Sigmoid colon (tissue), 7 donors: Measurements from ENCODE around the gene DACH1. TPM values are rescaled to one million over a fixed set of nuclear protein-coding genes. Genes with fewer than 3 reads are reported as not detected.

Experiments
- DNase-seq: peaks from one replicate; pipeline ENCODE4 v3.0.0-alpha.2; 2019
- H3K27ac ChIP-seq, 4 donors: fragments of 200-600 bp; sonication (generic); one replicate each; pipeline ENCODE4 v1.5.1; 2016 to 2019; ENCODE audit warnings: mild to moderate bottlenecking in 1 of 4
- H3K27me3 ChIP-seq, 3 donors: fragments of 200-600 bp; sonication (generic); one replicate each; pipeline ENCODE4 v1.5.1; 2019; ENCODE audit warnings: mild to moderate bottlenecking in 1 of 3
- H3K36me3 ChIP-seq, 4 donors: fragments of 200-600 bp; sonication (generic); one replicate each; pipeline ENCODE4 v1.5.1; 2016 to 2019
- H3K4me1 ChIP-seq, 4 donors: fragments of 200-600 bp; sonication (generic); one replicate each; pipeline ENCODE4 v1.5.1; 2017 to 2019
- H3K4me3 ChIP-seq, 4 donors: fragments of 200-600 bp; sonication (generic); one replicate each; pipeline ENCODE4 v1.5.1; 2017 to 2019; ENCODE audit warnings: mild to moderate bottlenecking in 2 of 4, moderate library complexity in 1 of 4
- H3K9me3 ChIP-seq, 4 donors: fragments of 200-600 bp in 3 of 4; sonication (generic) in 3 of 4; one replicate each; pipeline versions ENCODE4 v1.5.1 to v1.6.1; 2013 to 2019
- EP300 ChIP-seq, 4 donors: sonication (generic); formaldehyde crosslinking; IDR thresholded peaks; one replicate each; pipeline ENCODE4 v1.6.1; 2017; ENCODE audit warnings: antibody characterized with exemption in 4 of 4
- POLR2A ChIP-seq, 2 donors: fragments of 450-650 bp; IDR thresholded peaks; one replicate each; pipeline ENCODE4 v1.6.1; 2016; ENCODE audit warnings: antibody characterized with exemption in 2 of 2, mild to moderate bottlenecking in 2 of 2, moderate library complexity in 2 of 2
- POLR2AphosphoS5 ChIP-seq, 4 donors: sonication (generic); formaldehyde crosslinking; IDR thresholded peaks; one replicate each; pipeline ENCODE4 v1.6.1; 2017; ENCODE audit warnings: antibody characterized with exemption in 4 of 4
- WGBS, 2 donors: extraction: QIAGEN DNeasy Blood & Tissue Kit; methylation state at CpG; one replicate each; pipeline ENCODE4 v1.1.7; 2013; 5-methylcytosine and 5-hydroxymethylcytosine counted together
- intact Hi-C: fragments of 100-400 bp; cut with DNase I; formaldehyde crosslinking; loops from one replicate; pipeline ENCODE4 v1.15.1; 2023
- polyA plus RNA-seq, 3 donors: library from polyadenylated mRNA; stranded (reverse); fragments of 200-250 nt; gene quantifications; one replicate each; pipeline ENCODE4 v1.2.3, GENCODE V29; 2013
- total RNA-seq, 4 donors: library from RNA; depleted of rRNA; stranded (reverse); fragments of >200 nt; gene quantifications; one replicate each; pipeline ENCODE4 v1.1.0, GENCODE V29; 2016
- TF ChIP-seq, protein P1 (sequence below), 4 experiments: fragments of 450-650 bp in 3 of 4; fragments of 200-600 bp in 1 of 4; IDR thresholded peaks; one replicate each; pipeline ENCODE4 v1.5.1; 2016 to 2019; ENCODE audit warnings: antibody characterized with exemption in 4 of 4, mild to moderate bottlenecking in 3 of 4, moderate library complexity in 2 of 4
- donor health status: healthy with polysubstance abuse.
- donor health status: Bipolar disorder and iron deficiency.
- donor health status: healthy.

The DACH1 gene
- total and polyA plus RNA-seq, 7 donors, result 0.49 to 1.9 (median 1.6) TPM

DNA sequence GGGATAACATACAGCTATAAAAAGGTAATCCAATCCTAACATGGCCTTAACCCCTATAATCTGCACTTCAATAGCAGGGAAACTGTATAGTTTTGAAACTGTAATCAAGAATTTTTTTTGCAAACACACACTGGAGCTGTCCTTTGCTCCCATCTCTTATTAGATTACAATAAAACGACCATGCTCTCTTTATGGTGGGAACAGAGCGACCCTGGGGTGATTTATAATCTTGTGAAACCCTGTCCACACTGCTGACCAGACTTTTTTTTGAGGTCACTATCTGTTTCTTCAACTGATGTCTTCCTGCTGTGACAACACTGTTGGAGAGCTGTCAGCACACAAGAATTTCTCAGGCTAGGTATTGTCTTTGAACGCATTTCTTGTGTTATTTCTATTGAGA is 35.3 kb downstream of the DACH1 start:
- no peak for DNase-seq
- intact Hi-C loops, result no loop called here
- 38 to 65% methylated on average over 3 of the region's 3 CpGs for WGBS, 2 donors

DNA sequence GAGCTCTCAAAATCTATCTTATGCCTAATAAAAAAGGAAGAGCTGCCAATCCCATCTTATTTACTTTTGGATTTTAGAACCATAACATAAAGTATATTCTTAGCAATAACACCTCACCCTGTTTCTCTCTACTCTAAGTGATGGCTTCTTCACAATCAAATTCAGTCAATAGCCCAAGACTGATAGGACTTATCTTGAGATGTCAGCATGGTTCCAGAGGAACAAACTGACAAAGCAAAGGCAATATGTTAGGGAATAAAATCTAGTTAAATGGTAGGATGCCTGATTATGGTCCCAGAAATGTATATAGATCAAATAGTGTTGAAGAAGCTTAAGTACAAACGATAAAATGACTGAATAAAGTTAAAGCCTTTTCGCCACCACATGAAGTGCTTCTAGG is 36.3 kb downstream of the DACH1 start:
- Histone ChIP-seq H3K27me3 (no peaks in the 10 kb centered on the region), H3K36me3 (no peaks in the 10 kb centered on the region), H3K4me3 (no peak overlapping the region), H3K4me1 (no peaks in the 10 kb centered on the region), H3K9me3 (no peaks in the 10 kb centered on the region), H3K27ac (no peak overlapping the region)
- DNase-seq, result no peak
- intact Hi-C loops, result no loop called here
- WGBS, 2 donors, result 90 to 96% methylated on average over 2 of the region's 2 CpGs
- TF ChIP-seq POLR2A (IDR thresholded peaks at IDR 0.05), result no peak

More for the DNA sequence above, 35.3 kb downstream of the DACH1 start:
- no peak overlapping the region for H3K27ac ChIP-seq
- no peaks in the 10 kb centered on the region for H3K4me1 ChIP-seq
- TF ChIP-seq, protein P1, sequence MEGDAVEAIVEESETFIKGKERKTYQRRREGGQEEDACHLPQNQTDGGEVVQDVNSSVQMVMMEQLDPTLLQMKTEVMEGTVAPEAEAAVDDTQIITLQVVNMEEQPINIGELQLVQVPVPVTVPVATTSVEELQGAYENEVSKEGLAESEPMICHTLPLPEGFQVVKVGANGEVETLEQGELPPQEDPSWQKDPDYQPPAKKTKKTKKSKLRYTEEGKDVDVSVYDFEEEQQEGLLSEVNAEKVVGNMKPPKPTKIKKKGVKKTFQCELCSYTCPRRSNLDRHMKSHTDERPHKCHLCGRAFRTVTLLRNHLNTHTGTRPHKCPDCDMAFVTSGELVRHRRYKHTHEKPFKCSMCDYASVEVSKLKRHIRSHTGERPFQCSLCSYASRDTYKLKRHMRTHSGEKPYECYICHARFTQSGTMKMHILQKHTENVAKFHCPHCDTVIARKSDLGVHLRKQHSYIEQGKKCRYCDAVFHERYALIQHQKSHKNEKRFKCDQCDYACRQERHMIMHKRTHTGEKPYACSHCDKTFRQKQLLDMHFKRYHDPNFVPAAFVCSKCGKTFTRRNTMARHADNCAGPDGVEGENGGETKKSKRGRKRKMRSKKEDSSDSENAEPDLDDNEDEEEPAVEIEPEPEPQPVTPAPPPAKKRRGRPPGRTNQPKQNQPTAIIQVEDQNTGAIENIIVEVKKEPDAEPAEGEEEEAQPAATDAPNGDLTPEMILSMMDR (IDR thresholded peaks at IDR 0.05), result no peak
- no peak for TF ChIP-seq POLR2AphosphoS5 (IDR thresholded peaks at IDR 0.05)
- TF ChIP-seq POLR2A (IDR thresholded peaks at IDR 0.05), result no peak
- no peak for TF ChIP-seq EP300 (IDR thresholded peaks at IDR 0.05)
- H3K4me3 ChIP-seq, result no peak overlapping the region
- H3K36me3 ChIP-seq, result no peaks in the 10 kb centered on the region
- H3K27me3 ChIP-seq, result no peaks in the 10 kb centered on the region
- no peaks in the 10 kb centered on the region for H3K9me3 ChIP-seq

DNA sequence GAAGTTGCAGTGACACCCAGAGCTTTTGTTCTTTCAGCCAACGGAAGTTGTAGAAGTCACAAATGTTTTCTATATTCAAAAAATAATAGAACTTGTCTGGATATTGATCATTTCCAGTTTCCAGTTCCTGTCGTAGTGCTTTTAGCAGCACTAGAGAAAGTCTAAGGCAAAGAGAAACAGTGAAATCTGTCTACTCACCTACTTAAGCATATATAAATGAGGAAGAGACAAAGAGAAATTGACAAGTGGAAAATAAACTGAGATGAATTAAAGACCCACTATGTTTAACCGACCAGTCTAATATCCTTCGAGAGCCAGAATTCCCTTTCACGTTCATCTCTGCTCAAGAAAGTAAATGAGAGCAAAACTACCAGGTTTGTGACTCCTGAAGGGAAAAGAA is 36.7 kb downstream of the DACH1 start:
- H3K4me1 ChIP-seq, result no peaks in the 10 kb centered on the region
- no peaks in the 10 kb centered on the region for H3K27me3 ChIP-seq
- no peak overlapping the region for H3K4me3 ChIP-seq
- WGBS, 2 donors, result 61 to 91% methylated on average over 5 of the region's 5 CpGs
- DNase-seq, result no peak
- H3K27ac ChIP-seq, result no peak overlapping the region
- no peaks in the 10 kb centered on the region for H3K9me3 ChIP-seq
- intact Hi-C loops, result no loop called here
- H3K36me3 ChIP-seq, result no peaks in the 10 kb centered on the region
- TF ChIP-seq, protein P1 (IDR thresholded peaks at IDR 0.05), result no peak

DNA sequence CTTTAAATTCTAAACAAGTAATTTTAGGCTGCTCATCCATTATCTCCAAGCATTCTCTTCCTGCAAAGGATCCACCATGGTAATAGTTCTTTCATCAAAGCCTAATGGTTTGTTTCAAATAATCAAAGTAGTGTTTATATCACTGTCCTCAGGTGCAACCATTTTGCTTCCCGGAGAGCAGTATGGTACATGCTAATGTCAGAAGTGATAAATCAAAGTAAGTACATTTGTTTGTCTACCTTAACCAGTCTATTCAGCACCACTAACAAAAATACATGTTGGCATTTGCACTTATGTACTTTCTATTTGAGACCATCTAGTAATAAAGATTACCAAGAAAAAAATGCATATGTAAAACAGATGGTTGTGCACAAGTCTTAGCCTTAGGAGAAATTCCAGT is 37.5 kb downstream of the DACH1 start:
- intact Hi-C loops, result no loop called here
- no peak for TF ChIP-seq POLR2A (IDR thresholded peaks at IDR 0.05)
- no peak for TF ChIP-seq EP300 (IDR thresholded peaks at IDR 0.05)
- no peak for TF ChIP-seq POLR2AphosphoS5 (IDR thresholded peaks at IDR 0.05)
- TF ChIP-seq, protein P1 (IDR thresholded peaks at IDR 0.05), result no peak
- no peaks in the 10 kb centered on the region for H3K4me1 ChIP-seq
- no peaks in the 10 kb centered on the region for H3K36me3 ChIP-seq
- no peak overlapping the region for H3K4me3 ChIP-seq
- H3K27me3 ChIP-seq, result no peaks in the 10 kb centered on the region
- no peaks in the 10 kb centered on the region for H3K9me3 ChIP-seq
- H3K27ac ChIP-seq, result no peak overlapping the region
- 62 to 84% methylated on average over 1 of the region's 1 CpG for WGBS, 2 donors
- DNase-seq, result no peak

DNA sequence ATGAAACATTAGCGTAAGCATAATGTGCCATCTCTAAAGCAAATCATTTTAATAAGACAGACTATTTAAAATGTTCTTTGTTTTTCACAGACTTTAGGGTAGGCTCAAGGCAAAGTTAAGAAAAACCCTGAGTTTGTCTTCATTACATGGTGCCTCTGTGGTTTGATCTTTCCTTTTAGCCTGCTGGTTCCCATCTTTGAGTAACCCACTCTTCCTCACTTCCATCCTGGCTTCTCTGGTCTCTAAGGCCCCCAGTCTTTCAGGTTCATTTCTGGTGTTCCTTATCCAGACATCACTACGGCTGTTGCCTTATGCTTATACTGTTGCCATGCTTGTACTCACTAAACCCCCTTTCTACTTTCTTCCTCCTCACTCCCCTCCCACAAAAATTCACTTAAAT is 38.4 kb downstream of the DACH1 start:
- TF ChIP-seq POLR2A (IDR thresholded peaks at IDR 0.05) (no peak), EP300 (IDR thresholded peaks at IDR 0.05) (no peak), POLR2AphosphoS5 (IDR thresholded peaks at IDR 0.05) (no peak)
- TF ChIP-seq, protein P1 (IDR thresholded peaks at IDR 0.05), result no peak
- Histone ChIP-seq H3K4me3 (no peak overlapping the region), H3K4me1 (no peaks in the 10 kb centered on the region), H3K27me3 (no peaks in the 10 kb centered on the region), H3K36me3 (no peaks in the 10 kb centered on the region), H3K27ac (no peak overlapping the region), H3K9me3 (no peaks in the 10 kb centered on the region)
- intact Hi-C loops, result no loop called here
- no peak for DNase-seq
- 74 to 86% methylated on average over 2 of the region's 2 CpGs for WGBS, 2 donors
